ENCODE measurements around the gene PCSK5.

DNA sequence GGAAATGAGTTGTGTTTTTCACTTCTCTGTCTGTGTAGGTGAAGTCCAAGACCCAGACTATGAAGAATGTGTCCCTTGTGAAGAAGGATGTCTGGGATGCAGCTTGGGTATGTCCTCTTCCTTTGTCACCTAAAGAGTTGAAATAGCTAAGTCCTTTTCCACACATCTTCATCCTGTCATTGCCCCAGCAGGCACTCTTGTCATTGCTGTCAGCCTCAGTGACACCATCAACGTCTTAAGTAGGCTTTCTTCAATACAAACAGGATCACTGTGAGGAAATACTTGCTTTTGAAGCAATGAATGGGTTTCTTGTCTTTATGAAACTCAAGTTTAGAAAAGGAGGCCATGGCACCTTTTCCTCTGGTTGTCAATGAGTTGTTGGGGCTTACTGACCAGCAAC is 350.1 kb downstream of the PCSK5 start:
- no peak for TF ChIP-seq POLR2A (IDR thresholded peaks at IDR 0.05)
- TF ChIP-seq, protein P1, sequence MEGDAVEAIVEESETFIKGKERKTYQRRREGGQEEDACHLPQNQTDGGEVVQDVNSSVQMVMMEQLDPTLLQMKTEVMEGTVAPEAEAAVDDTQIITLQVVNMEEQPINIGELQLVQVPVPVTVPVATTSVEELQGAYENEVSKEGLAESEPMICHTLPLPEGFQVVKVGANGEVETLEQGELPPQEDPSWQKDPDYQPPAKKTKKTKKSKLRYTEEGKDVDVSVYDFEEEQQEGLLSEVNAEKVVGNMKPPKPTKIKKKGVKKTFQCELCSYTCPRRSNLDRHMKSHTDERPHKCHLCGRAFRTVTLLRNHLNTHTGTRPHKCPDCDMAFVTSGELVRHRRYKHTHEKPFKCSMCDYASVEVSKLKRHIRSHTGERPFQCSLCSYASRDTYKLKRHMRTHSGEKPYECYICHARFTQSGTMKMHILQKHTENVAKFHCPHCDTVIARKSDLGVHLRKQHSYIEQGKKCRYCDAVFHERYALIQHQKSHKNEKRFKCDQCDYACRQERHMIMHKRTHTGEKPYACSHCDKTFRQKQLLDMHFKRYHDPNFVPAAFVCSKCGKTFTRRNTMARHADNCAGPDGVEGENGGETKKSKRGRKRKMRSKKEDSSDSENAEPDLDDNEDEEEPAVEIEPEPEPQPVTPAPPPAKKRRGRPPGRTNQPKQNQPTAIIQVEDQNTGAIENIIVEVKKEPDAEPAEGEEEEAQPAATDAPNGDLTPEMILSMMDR (IDR thresholded peaks at IDR 0.05 in 8 of 11, conservative IDR thresholded peaks at IDR 0.05 in 3 of 11), result no peak
